ENCODE measurements around the gene PRG3. TPM values are rescaled to one million over a fixed set of nuclear protein-coding genes. Genes with fewer than 3 reads are reported as not detected.
A peak's percentile ranks its signal among the peaks of the same experiment; 100 is the strongest.

Gene PRG3
- total RNA-seq, 1 experiment from 2014 or later = not detected

- Mint-ChIP-seq H3K36me3 (peaks cover 46% of the 10 kb centered on the region), H3K9me3 (no peaks in the 10 kb centered on the region), H3K4me1 (peaks cover 41% of the 10 kb centered on the region), H3K27ac (peak overlapping the region; percentile 79), H3K4me3 (peak overlapping the region; percentile 94), H3K27me3 (ENCODE audit: low read depth) (peaks cover 6% of the 10 kb centered on the region)
- POLR2A ChIA-PET = interaction anchor here (0.5 to 1.4 kb wide), 3 partner anchors 10 to 411 kb away, joined by 4 to 13 read pairs (median 5); partner anchors contain the start of gene TNKS1BP1
- DNase-seq (ENCODE audit: low spot score) (no peak), ATAC-seq (no peak)
- CTCF ChIA-PET = interaction anchor here (1.1 to 2.7 kb wide), 4 partner anchors 10 to 125 kb away, joined by 3 to 23 read pairs (median 6); partner anchors contain the start of genes RTN4RL2 and TNKS1BP1
- TF ChIP-seq STAT6 (CRISPR knock-in tag; conservative IDR thresholded peaks at IDR 0.05; ENCODE audit: low read depth) (no peak), ELF4 (CRISPR knock-in tag; IDR thresholded peaks at IDR 0.05; ENCODE audit: low read depth) (no peak), USF2 (CRISPR knock-in tag; IDR thresholded peaks at IDR 0.05) (no peak), ZNF263 (CRISPR knock-in tag; IDR thresholded peaks at IDR 0.05; ENCODE audit: low read depth) (no peak), ZNF281 (CRISPR knock-in tag; IDR thresholded peaks at IDR 0.05) (no peak), JUN (CRISPR knock-in tag; IDR thresholded peaks at IDR 0.05) (no peak), CTCF (IDR thresholded peaks at IDR 0.05) (no peak), MYBL2 (CRISPR knock-in tag; IDR thresholded peaks at IDR 0.05) (no peak), SOX15 (CRISPR knock-in tag; IDR thresholded peaks at IDR 0.05) (no peak), ZNF416 (CRISPR knock-in tag; IDR thresholded peaks at IDR 0.05) (no peak), ETV6 (CRISPR knock-in tag; IDR thresholded peaks at IDR 0.05) (no peak)
Observed at GRCh38 chr11:57335023-57335342, 46.0 kb downstream of the PRG3 start.

- H3K27me3 Mint-ChIP-seq (ENCODE audit: low read depth) = no peaks in the 10 kb centered on the region
- H3K9me3 Mint-ChIP-seq = no peaks in the 10 kb centered on the region
- peaks cover 23% of the 10 kb centered on the region for H3K4me1 Mint-ChIP-seq
- ChIA-PET POLR2A (no interaction called here), CTCF (no interaction called here)
- H3K27ac Mint-ChIP-seq = no peak overlapping the region
- peaks cover 66% of the 10 kb centered on the region for H3K36me3 Mint-ChIP-seq
- no peak overlapping the region for H3K4me3 Mint-ChIP-seq
- DNase-seq (ENCODE audit: low spot score) (no peak), ATAC-seq (no peak)
- TF ChIP-seq ZNF232 (CRISPR knock-in tag; IDR thresholded peaks at IDR 0.05) (no peak), ZNF219 (CRISPR knock-in tag; IDR thresholded peaks at IDR 0.05; ENCODE audit: borderline replicate concordance) (no peak), NFYB (CRISPR knock-in tag; conservative IDR thresholded peaks at IDR 0.05; ENCODE audit: low read depth) (no peak)
Observed at GRCh38 chr11:57332694-57333440, 48.1 kb downstream of the PRG3 start.

- DNase-seq (ENCODE audit: low spot score) (no peak), ATAC-seq (no peak)
- Mint-ChIP-seq H3K36me3 (peaks cover 77% of the 10 kb centered on the region), H3K4me3 (no peak overlapping the region), H3K9me3 (no peaks in the 10 kb centered on the region), H3K27me3 (ENCODE audit: low read depth) (no peaks in the 10 kb centered on the region), H3K4me1 (peaks cover 25% of the 10 kb centered on the region), H3K27ac (no peak overlapping the region)
- ChIA-PET POLR2A (no interaction called here), CTCF (no interaction called here)
- TF ChIP-seq ZNF138 (CRISPR knock-in tag; conservative IDR thresholded peaks at IDR 0.05) = no peak
- TF ChIP-seq TEAD4 (CRISPR knock-in tag; IDR thresholded peaks at IDR 0.05) = no peak
- TF ChIP-seq AFF4 (CRISPR knock-in tag; IDR thresholded peaks at IDR 0.05; ENCODE audit: borderline replicate concordance) = no peak
- TF ChIP-seq FOXJ3 (CRISPR knock-in tag; IDR thresholded peaks at IDR 0.05; ENCODE audit: borderline replicate concordance) = no peak
- TF ChIP-seq IRF1 (CRISPR knock-in tag; IDR thresholded peaks at IDR 0.05) = no peak
- TF ChIP-seq ZNF423 (CRISPR knock-in tag; IDR thresholded peaks at IDR 0.05) = no peak
Observed at GRCh38 chr11:57331720-57332119, 49.2 kb downstream of the PRG3 start.

All from WTC11 (cell line).